Suprapubic skin (tissue), 4 donors: Measurements from ENCODE around the gene CHAC1. TPM values are rescaled to one million over a fixed set of nuclear protein-coding genes. Genes with fewer than 3 reads are reported as not detected.

Experiments
- DNase-seq, 2 donors: peaks; one replicate each; pipeline ENCODE4 v3.0.0-alpha.2; 2019; ENCODE audit warnings: low spot score in 2 of 2
- H3K27ac ChIP-seq: fragments of 200-600 bp; sonication (generic); one replicate; pipeline ENCODE4 v1.5.1; 2019
- H3K27me3 ChIP-seq: fragments of 200-600 bp; sonication (generic); one replicate; pipeline ENCODE4 v1.5.1; 2019
- H3K36me3 ChIP-seq: fragments of 200-600 bp; sonication (generic); one replicate; pipeline ENCODE4 v1.5.1; 2019
- H3K4me1 ChIP-seq: fragments of 200-600 bp; sonication (generic); one replicate; pipeline ENCODE4 v1.5.1; 2019
- H3K4me3 ChIP-seq: fragments of 200-600 bp; sonication (generic); one replicate; pipeline ENCODE4 v1.5.1; 2019; ENCODE audit warnings: mild to moderate bottlenecking
- H3K9me3 ChIP-seq: fragments of 200-600 bp; sonication (generic); one replicate; pipeline ENCODE4 v1.5.1; 2019
- EP300 ChIP-seq: sonication (generic); formaldehyde crosslinking; IDR thresholded peaks from one replicate; pipeline ENCODE4 v1.6.1; 2017; ENCODE audit warnings: antibody characterized with exemption
- POLR2A ChIP-seq, 2 donors: fragments of 450-650 bp; IDR thresholded peaks; one replicate each; pipeline ENCODE4 v1.6.1; 2017; ENCODE audit warnings: antibody characterized with exemption in 2 of 2, mild to moderate bottlenecking in 2 of 2, moderate library complexity in 2 of 2
- POLR2AphosphoS5 ChIP-seq, 3 donors: sonication (generic); formaldehyde crosslinking; IDR thresholded peaks; one replicate each; pipeline ENCODE4 v1.6.1; 2017; ENCODE audit warnings: antibody characterized with exemption in 3 of 3
- WGBS: methylation state at CpG from one replicate; pipeline ENCODE4 v1.1.5; 2018; 5-methylcytosine and 5-hydroxymethylcytosine counted together
- total RNA-seq, 4 donors: library from RNA; depleted of rRNA; stranded (reverse); fragments of >200 nt; gene quantifications; one replicate each; pipeline ENCODE4 v1.1.0, GENCODE V29; 2016
- TF ChIP-seq, protein P1 (sequence below), 2 donors: fragments of 200-600 bp in 1 of 2; fragments of 450-650 bp in 1 of 2; sonication (generic) in 1 of 2; IDR thresholded peaks; one replicate each; pipeline ENCODE4 v1.5.1; 2016 to 2019; ENCODE audit warnings: antibody characterized with exemption in 2 of 2, mild to moderate bottlenecking in 1 of 2, moderate library complexity in 1 of 2

CHAC1 gene, protein sequence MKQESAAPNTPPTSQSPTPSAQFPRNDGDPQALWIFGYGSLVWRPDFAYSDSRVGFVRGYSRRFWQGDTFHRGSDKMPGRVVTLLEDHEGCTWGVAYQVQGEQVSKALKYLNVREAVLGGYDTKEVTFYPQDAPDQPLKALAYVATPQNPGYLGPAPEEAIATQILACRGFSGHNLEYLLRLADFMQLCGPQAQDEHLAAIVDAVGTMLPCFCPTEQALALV
- 1 to 10 TPM in 3 of 4 donors, not detected in 1; 2.6 to 10.0 (median 3.3) TPM for total RNA-seq

DNA sequence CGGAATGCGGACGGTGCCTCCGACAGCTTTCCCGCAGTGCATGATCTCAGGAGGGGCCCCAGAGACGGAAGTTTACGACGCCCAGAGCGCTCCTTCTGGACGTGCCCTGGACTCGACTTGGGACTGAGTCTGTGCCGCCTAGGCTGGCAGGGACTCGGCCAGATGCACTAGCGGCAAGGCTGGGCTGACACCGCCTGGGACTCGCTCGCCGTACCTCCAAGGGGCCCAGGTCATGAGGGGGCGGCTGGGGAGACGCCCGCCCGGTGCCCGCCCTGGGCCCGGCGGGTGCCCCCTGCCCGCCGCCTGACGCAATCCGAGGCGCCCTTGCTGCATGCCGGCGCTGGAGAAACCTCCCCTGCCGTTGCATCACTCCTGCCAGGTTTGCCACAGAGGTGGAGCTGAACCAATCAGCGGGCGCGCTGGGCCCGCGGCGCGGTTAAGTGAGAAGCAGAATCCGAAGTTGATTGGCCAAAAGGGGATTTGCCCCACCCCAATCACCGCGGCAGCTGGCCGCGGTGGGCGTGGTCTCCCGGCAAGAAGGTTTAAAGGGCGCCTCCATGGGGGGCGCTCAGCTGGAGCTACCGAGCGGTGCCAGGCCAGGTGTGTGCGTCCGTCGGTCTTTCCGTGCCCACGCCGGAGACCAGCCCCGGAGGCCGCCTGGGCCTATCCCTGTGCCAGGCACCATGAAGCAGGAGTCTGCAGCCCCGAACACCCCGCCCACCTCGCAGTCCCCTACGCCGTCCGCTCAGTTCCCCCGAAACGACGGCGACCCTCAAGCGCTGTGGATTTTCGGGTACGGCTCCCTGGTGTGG, at the start of gene CHAC1:
TSS of gene CHAC1 (plus strand) at position 571 of the 812 bp plus-strand sequence. CDS start at position 684, 113 bp downstream.
- H3K4me3 ChIP-seq: peak within 1 kb of the TSS; percentile 65
- H3K27me3 ChIP-seq: no peaks in the 10 kb centered on the region
- DNase-seq: peak; percentile 93 to 95
- no peak for TF ChIP-seq POLR2AphosphoS5 (IDR thresholded peaks at IDR 0.05)
- TF ChIP-seq, protein P1, sequence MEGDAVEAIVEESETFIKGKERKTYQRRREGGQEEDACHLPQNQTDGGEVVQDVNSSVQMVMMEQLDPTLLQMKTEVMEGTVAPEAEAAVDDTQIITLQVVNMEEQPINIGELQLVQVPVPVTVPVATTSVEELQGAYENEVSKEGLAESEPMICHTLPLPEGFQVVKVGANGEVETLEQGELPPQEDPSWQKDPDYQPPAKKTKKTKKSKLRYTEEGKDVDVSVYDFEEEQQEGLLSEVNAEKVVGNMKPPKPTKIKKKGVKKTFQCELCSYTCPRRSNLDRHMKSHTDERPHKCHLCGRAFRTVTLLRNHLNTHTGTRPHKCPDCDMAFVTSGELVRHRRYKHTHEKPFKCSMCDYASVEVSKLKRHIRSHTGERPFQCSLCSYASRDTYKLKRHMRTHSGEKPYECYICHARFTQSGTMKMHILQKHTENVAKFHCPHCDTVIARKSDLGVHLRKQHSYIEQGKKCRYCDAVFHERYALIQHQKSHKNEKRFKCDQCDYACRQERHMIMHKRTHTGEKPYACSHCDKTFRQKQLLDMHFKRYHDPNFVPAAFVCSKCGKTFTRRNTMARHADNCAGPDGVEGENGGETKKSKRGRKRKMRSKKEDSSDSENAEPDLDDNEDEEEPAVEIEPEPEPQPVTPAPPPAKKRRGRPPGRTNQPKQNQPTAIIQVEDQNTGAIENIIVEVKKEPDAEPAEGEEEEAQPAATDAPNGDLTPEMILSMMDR (IDR thresholded peaks at IDR 0.05): no peak
- TF ChIP-seq POLR2A (IDR thresholded peaks at IDR 0.05): no peak
- TF ChIP-seq EP300: no peak
- no peaks in the 10 kb centered on the region for H3K9me3 ChIP-seq
- H3K4me1 ChIP-seq: peaks cover 24% of the 10 kb centered on the region
- WGBS: 0% methylated on average over 13 of the region's 72 CpGs
- no peaks in the 10 kb centered on the region for H3K36me3 ChIP-seq
- H3K27ac ChIP-seq: no peak within 1 kb of the TSS

DNA sequence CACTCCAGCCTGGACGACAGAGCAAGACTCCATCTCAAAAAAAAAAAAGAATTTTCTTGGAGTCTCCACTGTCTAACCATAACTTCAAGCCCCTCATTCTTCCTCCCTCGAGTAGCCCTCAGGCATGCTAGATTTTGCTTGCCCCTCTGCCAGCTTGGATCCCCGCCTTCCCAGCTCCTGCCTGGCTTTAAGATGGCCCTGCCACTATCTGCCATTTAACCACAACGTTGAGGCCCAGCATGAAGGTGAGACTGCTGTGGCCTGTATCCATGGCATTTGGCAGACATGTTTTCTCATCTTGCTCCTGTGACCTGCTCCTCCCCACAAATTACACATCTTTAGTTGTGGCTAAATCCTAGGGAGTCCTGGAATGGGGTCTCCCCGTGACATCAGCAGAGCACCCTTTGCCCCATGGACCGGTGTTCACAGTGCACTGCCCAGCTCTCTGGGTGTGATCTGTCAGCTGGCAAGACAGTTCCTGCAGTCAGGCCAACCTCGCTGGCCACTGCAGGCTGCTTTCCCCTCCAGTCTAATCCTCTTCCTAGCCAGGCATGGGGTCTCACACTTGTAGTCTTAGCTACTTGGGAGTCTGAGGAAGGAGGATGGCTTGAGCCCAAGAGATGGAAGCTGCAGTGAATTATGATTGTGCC, 48.6 kb upstream of the CHAC1 start:
- no peak overlapping the region for H3K27ac ChIP-seq
- H3K4me3 ChIP-seq: no peak overlapping the region
- H3K9me3 ChIP-seq: no peaks in the 10 kb centered on the region
- H3K27me3 ChIP-seq: no peaks in the 10 kb centered on the region
- H3K4me1 ChIP-seq: peaks cover 62% of the 10 kb centered on the region
- no peak for DNase-seq
- WGBS: 73% methylated on average over 7 of the region's 7 CpGs
- peaks cover 43% of the 10 kb centered on the region for H3K36me3 ChIP-seq
- TF ChIP-seq POLR2AphosphoS5 (IDR thresholded peaks at IDR 0.05) (no peak), EP300 (no peak), POLR2A (IDR thresholded peaks at IDR 0.05) (no peak)
- TF ChIP-seq, protein P1 (IDR thresholded peaks at IDR 0.05): no peak

DNA sequence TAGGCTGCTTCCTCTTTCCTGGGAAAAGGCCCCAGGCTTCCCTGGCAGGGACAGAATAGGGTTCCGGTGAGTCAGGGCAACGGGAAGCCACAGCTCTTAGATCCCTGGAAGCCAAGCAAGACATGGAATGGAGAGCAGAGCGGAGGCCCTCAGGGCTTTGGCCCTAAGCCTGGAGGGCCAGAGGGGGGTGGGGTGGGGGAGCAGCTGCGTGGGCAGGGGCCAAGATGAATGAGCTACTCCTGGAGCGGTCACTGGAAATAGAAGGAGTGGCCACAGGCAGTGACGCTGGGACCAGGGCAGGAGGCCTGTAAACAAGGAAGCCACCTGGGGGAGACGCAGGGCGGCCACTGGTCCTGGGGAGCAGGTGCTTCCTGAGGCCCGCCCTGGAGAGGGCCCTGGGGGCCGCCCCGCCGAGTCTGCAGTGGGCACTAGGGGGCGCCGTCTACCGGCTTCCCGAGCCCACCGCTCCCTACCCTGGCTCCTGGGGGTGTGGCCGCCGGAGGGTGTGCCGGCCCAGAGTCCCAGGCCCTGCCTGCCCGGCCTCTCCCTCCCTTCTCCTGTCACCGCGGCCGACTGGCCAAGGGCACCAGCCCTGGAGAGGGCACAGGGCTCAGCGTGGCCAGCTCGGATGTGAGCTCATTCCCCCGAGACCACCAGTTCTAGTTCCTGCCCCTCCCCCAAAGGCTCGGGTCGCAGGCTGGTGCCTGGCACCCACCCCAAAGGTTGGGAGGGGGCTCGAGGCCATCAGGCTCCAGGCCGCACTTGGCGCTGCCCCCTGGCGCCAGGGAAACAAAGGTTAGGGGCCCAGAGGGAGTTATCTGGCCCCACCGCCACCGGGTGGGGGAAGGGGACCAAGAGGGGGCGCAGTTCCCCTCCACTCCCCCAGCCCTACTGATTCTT, 46.9 kb upstream of the CHAC1 start:
- TF ChIP-seq EP300 (no peak), POLR2A (IDR thresholded peaks at IDR 0.05) (no peak), POLR2AphosphoS5 (IDR thresholded peaks at IDR 0.05) (peak in 1 of 3 donors; percentile 10)
- TF ChIP-seq, protein P1 (IDR thresholded peaks at IDR 0.05): peak; percentile 43 to 87
- Histone ChIP-seq H3K9me3 (no peaks in the 10 kb centered on the region), H3K4me1 (peaks cover 59% of the 10 kb centered on the region), H3K27ac (peak overlapping the region; percentile 78), H3K4me3 (peak overlapping the region; percentile 43), H3K27me3 (no peaks in the 10 kb centered on the region), H3K36me3 (peaks cover 27% of the 10 kb centered on the region)
- peak; percentile 91 for DNase-seq
- 8% methylated on average over 10 of the region's 36 CpGs for WGBS

DNA sequence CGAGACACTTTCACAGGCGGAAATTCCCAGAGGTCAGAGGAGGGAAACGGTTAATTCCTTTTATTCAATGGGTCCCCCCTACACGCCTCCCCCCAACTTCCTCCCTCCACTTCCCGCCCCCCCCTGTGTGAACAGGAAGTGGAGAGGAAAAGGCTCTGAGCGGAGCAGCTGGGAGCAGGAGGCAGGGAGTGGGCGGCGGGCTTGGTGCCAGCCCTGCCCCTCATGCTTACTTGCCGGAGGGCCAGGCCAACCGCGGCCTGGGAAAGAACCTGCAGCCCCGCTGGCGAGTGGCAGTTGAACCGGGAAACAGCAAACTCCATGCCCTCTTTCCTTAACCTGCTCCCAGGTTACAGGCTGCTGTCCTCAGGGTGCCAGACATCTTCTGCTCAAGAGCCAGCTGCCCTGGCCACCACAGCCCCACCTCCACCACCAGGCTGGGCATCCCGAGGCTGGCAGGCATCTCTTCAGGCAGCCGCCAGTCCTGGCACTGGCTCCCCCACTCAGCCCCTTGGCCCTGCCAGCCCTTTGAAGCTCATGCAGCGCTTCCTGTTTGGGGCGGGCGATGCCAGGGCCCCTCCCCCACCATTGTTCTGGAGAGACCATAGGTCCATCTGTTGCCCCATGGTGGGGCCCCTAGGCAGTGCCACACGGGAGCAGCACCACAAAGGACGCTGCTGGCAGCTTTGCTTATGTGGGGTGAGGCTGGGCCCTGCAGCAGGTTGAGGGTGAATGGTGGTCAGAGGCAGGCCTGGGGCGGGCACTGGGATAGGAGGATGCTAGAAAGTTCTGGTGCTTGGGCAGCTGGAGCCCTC, 46.1 kb upstream of the CHAC1 start:
- peak in 1 of 3 donors; percentile 24 for TF ChIP-seq POLR2AphosphoS5 (IDR thresholded peaks at IDR 0.05)
- TF ChIP-seq POLR2A (IDR thresholded peaks at IDR 0.05): no peak
- peak overlapping the region; percentile 43 for H3K4me3 ChIP-seq
- H3K27me3 ChIP-seq: no peaks in the 10 kb centered on the region
- H3K4me1 ChIP-seq: peaks cover 57% of the 10 kb centered on the region
- peak overlapping the region; percentile 78 for H3K27ac ChIP-seq
- WGBS: 0% methylated on average over 2 of the region's 22 CpGs
- H3K36me3 ChIP-seq: peaks cover 18% of the 10 kb centered on the region
- DNase-seq: no peak
- H3K9me3 ChIP-seq: no peaks in the 10 kb centered on the region
